ENCODE data around the gene BTBD9.

BTBD9 gene

DNA sequence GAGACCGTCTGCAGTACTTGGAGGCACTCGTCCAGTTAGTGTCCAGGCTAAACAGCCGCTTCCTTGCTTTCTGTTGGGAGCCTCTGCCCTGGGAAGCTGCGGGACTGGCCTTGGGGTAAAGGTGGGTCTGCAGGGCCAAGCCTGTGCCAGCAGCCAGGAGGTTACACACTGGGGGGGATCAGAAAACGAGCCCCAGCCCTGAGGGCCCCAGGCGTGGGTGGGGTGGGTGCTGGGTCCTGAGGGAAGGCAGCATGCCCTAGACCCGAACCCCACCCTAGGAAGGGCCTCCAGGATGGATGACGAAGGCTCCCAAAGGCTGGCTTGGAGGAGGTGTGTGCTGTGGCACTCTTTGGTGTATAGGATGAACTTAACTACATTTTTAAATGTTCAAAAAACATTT is 485.0 kb downstream of the BTBD9 start:
- no peak overlapping the region for H3K4me3 ChIP-seq (ENCODE audit: low read depth, low read length)
- TF ChIP-seq CTCF (IDR thresholded peaks at IDR 0.05; ENCODE audit: low read depth, low read length, missing control alignments), result no peak
- DNase-seq (ENCODE audit: low read depth), result no peak
- in situ Hi-C loops (cut with HindIII; ENCODE audit: low sequenced_read_pairs), result loop anchor here (5.0 to 10.0 kb wide), 2 partner anchors 33 to 120 kb away; no protein-coding TSS in a partner anchor

GRCh38 chr6:38153798-38154345 is 485.9 kb downstream of the BTBD9 start:
- no peak for TF ChIP-seq CTCF (IDR thresholded peaks at IDR 0.05; ENCODE audit: low read depth, low read length, missing control alignments)
- H3K4me3 ChIP-seq (ENCODE audit: low read depth, low read length), result no peak overlapping the region
- DNase-seq (ENCODE audit: low read depth), result no peak
- in situ Hi-C loops (cut with HindIII; ENCODE audit: low sequenced_read_pairs), result loop anchor here (5.0 to 10.0 kb wide), 2 partner anchors 33 to 121 kb away; no protein-coding TSS in a partner anchor

DNA sequence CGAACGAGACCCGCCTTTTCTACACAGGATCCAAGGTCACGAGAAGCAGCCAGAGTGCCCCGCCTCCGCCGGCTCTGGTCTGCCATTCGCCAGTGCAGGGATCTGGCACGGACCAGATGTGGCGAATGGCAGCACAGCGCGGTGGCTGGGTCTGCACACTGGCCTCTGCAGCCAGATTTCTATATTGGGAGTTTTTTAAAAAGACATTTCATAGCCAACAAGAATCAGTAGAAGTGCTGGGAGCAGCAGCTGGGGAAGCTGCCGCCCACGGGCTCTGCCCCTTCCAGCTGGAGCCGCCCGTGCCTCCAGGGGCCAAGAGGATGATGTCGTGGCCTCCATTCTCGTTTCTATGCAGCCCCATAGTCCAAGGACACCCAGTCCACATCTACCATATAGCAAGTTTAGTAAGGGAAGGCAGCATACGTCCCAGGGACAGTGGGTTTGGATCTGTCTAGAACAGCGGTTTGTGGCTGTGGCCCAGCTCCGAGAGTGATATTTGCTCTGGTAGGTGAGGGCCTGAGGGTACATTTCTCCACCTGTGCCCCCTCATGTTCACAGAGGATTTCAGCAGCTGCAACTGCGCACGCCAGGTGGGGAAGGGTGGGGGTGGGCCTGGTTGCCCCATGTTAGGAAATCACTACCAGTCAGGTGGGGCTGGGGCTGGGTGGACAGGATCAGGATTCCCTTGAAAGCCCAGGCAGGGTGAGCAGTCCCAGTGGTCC is 486.5 kb downstream of the BTBD9 start:
- no peak for TF ChIP-seq CTCF (IDR thresholded peaks at IDR 0.05; ENCODE audit: low read depth, low read length, missing control alignments)
- no peak overlapping the region for H3K4me3 ChIP-seq (ENCODE audit: low read depth, low read length)
- no peak for DNase-seq (ENCODE audit: low read depth)
- in situ Hi-C loops (cut with HindIII; ENCODE audit: low sequenced_read_pairs), result loop anchor here (5.0 to 10.0 kb wide), 2 partner anchors 34 to 122 kb away; no protein-coding TSS in a partner anchor

DNA sequence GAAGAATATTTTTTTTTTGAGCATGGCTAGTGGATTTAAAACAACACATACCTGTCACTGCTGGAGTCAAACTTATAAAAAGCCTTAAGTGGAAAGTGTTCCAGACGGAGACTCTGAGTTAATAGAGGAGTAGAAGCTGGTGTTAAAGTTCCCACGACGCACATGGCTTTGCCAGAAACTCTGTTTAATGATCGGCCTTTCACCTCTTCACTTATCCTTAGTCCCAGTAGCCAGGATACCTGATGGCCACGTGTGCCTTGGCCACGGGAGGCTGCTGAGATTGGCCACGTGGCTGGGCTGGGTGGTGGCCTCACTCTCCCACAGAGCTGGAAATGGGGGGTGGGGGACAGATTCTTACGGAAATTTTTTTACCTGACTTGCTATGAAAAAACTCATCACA is 487.1 kb downstream of the BTBD9 start:
- no peak overlapping the region for H3K4me3 ChIP-seq (ENCODE audit: low read depth, low read length)
- no peak for TF ChIP-seq CTCF (IDR thresholded peaks at IDR 0.05; ENCODE audit: low read depth, low read length, missing control alignments)
- DNase-seq (ENCODE audit: low read depth), result no peak
- in situ Hi-C loops (cut with HindIII; ENCODE audit: low sequenced_read_pairs), result loop anchor here (5.0 to 10.0 kb wide), 2 partner anchors 35 to 122 kb away; no protein-coding TSS in a partner anchor

DNA sequence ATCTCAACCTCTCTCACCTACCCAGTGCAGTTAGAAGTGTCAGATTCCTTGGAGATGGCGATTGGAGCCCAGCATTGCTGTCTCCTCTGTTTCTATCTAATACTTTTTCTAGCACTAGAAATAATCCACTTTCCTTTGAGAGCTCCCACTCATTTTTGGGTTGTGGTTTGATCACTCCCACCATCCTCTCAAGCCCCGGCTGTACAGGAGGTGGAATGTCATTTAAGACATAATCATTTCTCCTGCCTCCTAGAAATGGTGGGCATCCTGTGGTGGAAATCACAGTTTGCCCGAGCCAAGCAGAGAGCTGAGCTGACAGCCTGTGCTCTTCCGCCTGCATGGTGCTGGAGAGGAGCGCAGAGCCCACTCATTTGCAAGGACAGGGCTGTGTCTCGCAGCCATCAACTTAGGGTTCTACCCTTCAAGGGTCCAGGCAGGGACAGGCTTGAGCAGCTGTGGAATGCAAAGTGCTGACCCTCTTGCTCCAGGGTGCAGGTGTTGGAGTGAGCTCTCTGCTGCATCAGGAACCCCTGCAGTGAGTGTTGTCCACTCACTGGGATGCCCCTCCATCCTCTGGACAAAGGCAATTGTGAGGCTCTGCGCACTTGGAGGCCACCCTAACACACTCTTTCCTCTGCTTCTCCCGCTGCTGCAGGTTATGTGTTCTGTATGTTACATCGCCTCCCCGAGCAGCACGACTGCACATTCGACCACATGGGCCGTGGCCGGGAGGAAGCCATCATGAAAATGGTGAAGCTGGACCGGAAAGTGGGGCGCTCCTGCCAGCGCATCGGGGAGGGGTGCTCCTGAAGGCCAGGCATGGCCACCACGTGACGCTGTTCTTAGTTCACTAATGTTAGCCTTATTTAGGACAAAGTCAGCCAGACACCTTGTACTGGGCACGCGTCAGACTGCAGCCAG is 487.9 kb downstream of the BTBD9 start:
- no peak for TF ChIP-seq CTCF (IDR thresholded peaks at IDR 0.05; ENCODE audit: low read depth, low read length, missing control alignments)
- DNase-seq (ENCODE audit: low read depth), result no peak
- in situ Hi-C loops (cut with HindIII; ENCODE audit: low sequenced_read_pairs), result loop anchor here (5.0 to 10.0 kb wide), 2 partner anchors 35 to 123 kb away; no protein-coding TSS in a partner anchor
- H3K4me3 ChIP-seq (ENCODE audit: low read depth, low read length), result no peak overlapping the region

- H3K4me3 ChIP-seq (ENCODE audit: low read depth, low read length), result no peak overlapping the region
- no peak for TF ChIP-seq CTCF (IDR thresholded peaks at IDR 0.05; ENCODE audit: low read depth, low read length, missing control alignments)
- no peak for DNase-seq (ENCODE audit: low read depth)
- in situ Hi-C loops (cut with HindIII; ENCODE audit: low sequenced_read_pairs), result loop anchor here (5.0 to 10.0 kb wide), 2 partner anchors 37 to 124 kb away; no protein-coding TSS in a partner anchor
Measured at GRCh38 chr6:38150681-38151296, 488.9 kb downstream of the BTBD9 start.
